Kidney (tissue), 14 donors: ENCODE measurements around the gene SNAP47. TPM values are rescaled to one million over a fixed set of nuclear protein-coding genes. Genes with fewer than 3 reads are reported as not detected.

Experiments used
- DNase-seq, 5 donors: peaks; one replicate each; pipeline ENCODE4 v3.0.0-alpha.2; 2013 to 2020
- FAIRE-seq: peaks from 2 replicates; lab custom pipeline; 2012; peaks lifted over from hg19 to GRCh38; lab: Jason Lieb, UNC
- H3K27ac ChIP-seq, 2 donors: one replicate each; pipeline ENCODE4 v1.7.0; 2013; ENCODE audit warnings: low read depth in 2 of 2, low read length in 2 of 2, inconsistent platforms in 1 of 2
- H3K27me3 ChIP-seq: one replicate; pipeline ENCODE4 v1.7.1; 2013; ENCODE audit warnings: low read length, inconsistent platforms; ENCODE audit not compliant: control insufficient read depth, insufficient read depth
- H3K36me3 ChIP-seq, 3 donors: one replicate each; pipeline versions ENCODE4 v1.7.0 to v1.7.1; 2013; ENCODE audit warnings: low read length in 3 of 3, control low read depth in 1 of 3, inconsistent platforms in 1 of 3; ENCODE audit not compliant: insufficient read depth in 3 of 3, control insufficient read depth in 2 of 3
- H3K4me1 ChIP-seq, 3 donors: one replicate each; pipeline versions ENCODE4 v1.7.0 to v1.7.1; 2013; ENCODE audit warnings: low read length in 3 of 3, inconsistent platforms in 1 of 3, low read depth in 1 of 3; ENCODE audit not compliant: control insufficient read depth in 2 of 3, insufficient read depth in 2 of 3
- H3K4me3 ChIP-seq, 3 donors: one replicate each; pipeline versions ENCODE4 v1.7.0 to v1.8.1; 2013; ENCODE audit warnings: low read length in 3 of 3, control low read depth in 1 of 3, inconsistent platforms in 1 of 3
- H3K9ac ChIP-seq, 3 donors: one replicate each; pipeline versions ENCODE4 v1.7.0 to v1.7.1; 2013; ENCODE audit warnings: low read length in 3 of 3, control low read depth in 1 of 3, inconsistent platforms in 1 of 3
- H3K9me3 ChIP-seq, 3 donors: one replicate each; pipeline versions ENCODE4 v1.7.0 to v1.7.1; 2013; ENCODE audit warnings: low read length in 3 of 3, control low read depth in 1 of 3, inconsistent platforms in 1 of 3; ENCODE audit not compliant: control insufficient read depth in 2 of 3, insufficient read depth in 1 of 3
- intact Hi-C: fragments of 100-400 bp; cut with DNase I; formaldehyde crosslinking; loops from one replicate; pipeline ENCODE4 v1.11.1; 2022
- polyA plus RNA-seq: library from polyadenylated mRNA; stranded (reverse); fragments of 350-450 nt; fragmentation: Illumina TruSeq; extraction: RNeasy Lipid Tissue Mini Kit (QIAGEN cat#74804); gene quantifications from one replicate; pipeline ENCODE4 v1.2.3, GENCODE V29; 2014; ENCODE audit warnings: low read depth, low replicate concordance; ENCODE audit not compliant: insufficient read depth
- total RNA-seq: library from RNA; stranded (reverse); fragmentation: NEBNext Ultra II Directional; extraction: Animal tissue kit (Norgen Biotek cat#: 25700); gene quantifications from one replicate; pipeline ENCODE4 v1.2.1, GENCODE V29; 2021
- TF ChIP-seq, protein P1 (sequence below): IDR thresholded peaks from 3 replicates; pipeline ENCODE4 v1.5.1; 2012; ENCODE audit warnings: mild to moderate bottlenecking, moderate library complexity, borderline replicate concordance; ENCODE audit not compliant: insufficient read depth; ENCODE audit errors: extremely low read depth
- donor health status: control.
- donor health status: control.
- donor health status: control.
- donor health status: control.
- donor health status: control.
- donor health status: DM: yes; HTN: yes; CAD: no.
- donor health status: Normal renal cell carcinoma (clear cell type).

SNAP47 gene
- total and polyA plus RNA-seq, 2 donors from 2014 or later, result 31.6 to 32.4 TPM

DNA sequence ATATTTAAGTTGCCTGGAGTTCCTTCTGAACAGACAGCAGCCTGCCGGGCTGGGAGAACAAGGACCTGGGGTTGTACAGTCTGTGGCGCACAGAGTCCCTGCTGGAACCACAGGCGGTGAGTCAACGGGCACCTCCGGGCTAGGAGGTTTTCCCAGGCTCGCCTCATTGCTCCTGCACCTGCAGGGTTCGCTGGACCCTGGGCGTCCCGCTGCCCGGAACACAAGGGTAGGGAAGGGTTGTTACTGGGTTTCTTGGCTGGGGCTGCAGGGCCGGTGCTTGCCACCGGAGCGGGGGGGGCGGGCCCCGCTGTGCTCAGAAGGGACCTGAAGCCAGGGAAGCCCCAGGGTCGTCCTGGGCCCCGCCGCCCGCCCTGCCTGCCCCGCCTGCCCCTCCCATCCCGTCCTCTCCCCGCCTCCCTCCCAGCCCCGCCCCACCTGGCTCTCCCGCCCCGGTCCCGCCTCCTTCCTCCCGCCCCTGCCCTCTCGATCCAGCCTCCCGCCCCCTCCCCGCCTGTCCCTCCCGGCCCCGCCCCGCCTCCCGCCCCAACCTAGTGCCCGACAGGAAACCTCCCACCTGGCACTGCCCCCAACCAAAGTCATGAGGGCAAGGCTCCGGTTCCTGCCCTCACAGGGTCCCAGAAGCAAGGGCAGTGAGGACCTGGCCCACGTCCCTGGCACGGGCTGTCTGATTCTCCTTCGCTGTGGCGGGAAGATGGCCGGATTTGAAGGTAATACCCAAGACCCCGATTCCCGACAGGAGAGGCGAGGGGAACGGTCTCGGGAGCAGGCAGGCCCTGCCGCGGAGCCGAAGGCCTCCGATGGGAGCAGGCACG is 7.0 kb upstream of the SNAP47 start:
- H3K4me3 ChIP-seq, result peak overlapping the region; percentile 66 to 81 (median 79)
- TF ChIP-seq, protein P1, sequence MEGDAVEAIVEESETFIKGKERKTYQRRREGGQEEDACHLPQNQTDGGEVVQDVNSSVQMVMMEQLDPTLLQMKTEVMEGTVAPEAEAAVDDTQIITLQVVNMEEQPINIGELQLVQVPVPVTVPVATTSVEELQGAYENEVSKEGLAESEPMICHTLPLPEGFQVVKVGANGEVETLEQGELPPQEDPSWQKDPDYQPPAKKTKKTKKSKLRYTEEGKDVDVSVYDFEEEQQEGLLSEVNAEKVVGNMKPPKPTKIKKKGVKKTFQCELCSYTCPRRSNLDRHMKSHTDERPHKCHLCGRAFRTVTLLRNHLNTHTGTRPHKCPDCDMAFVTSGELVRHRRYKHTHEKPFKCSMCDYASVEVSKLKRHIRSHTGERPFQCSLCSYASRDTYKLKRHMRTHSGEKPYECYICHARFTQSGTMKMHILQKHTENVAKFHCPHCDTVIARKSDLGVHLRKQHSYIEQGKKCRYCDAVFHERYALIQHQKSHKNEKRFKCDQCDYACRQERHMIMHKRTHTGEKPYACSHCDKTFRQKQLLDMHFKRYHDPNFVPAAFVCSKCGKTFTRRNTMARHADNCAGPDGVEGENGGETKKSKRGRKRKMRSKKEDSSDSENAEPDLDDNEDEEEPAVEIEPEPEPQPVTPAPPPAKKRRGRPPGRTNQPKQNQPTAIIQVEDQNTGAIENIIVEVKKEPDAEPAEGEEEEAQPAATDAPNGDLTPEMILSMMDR, result no peak
- peaks cover 0 to 22% (median 0%) of the 10 kb centered on the region in 3 donors for H3K4me1 ChIP-seq
- DNase-seq (peak; percentile 86 to 94 (median 88)), FAIRE-seq (no peak)
- peak overlapping the region; percentile 70 to 79 for H3K27ac ChIP-seq
- H3K9ac ChIP-seq, result peak overlapping the region; percentile 44 to 75 (median 61)
- H3K36me3 ChIP-seq, result peaks cover 0 to 4% (median 0%) of the 10 kb centered on the region in 3 donors
- H3K9me3 ChIP-seq, result no peaks in the 10 kb centered on the region
- intact Hi-C loops, result no loop called here
- no peaks in the 10 kb centered on the region for H3K27me3 ChIP-seq

DNA sequence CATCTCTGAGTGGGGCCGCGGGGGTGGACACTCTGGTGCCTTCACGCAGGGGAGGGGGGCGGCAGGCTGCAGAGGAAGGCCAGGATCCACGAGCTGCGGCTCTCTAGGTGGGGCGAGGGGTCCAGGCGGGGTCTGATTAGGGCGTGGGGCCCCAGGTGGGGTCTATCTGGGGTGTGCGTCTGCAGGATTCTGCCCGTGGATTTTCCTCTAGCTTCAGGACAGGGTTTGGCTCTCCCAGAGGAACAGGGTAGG is 6.4 kb upstream of the SNAP47 start:
- H3K9ac ChIP-seq, result peak overlapping the region; percentile 44 to 75 (median 61)
- H3K36me3 ChIP-seq, result peaks cover 0 to 4% (median 0%) of the 10 kb centered on the region in 3 donors
- H3K27me3 ChIP-seq, result no peaks in the 10 kb centered on the region
- intact Hi-C loops, result no loop called here
- H3K9me3 ChIP-seq, result no peaks in the 10 kb centered on the region
- FAIRE-seq (no peak), DNase-seq (no peak)
- TF ChIP-seq, protein P1, result no peak
- peak overlapping the region; percentile 63 to 79 for H3K27ac ChIP-seq
- H3K4me1 ChIP-seq, result peaks cover 0 to 26% (median 0%) of the 10 kb centered on the region in 3 donors
- peak overlapping the region; percentile 66 to 81 (median 79) for H3K4me3 ChIP-seq

DNA sequence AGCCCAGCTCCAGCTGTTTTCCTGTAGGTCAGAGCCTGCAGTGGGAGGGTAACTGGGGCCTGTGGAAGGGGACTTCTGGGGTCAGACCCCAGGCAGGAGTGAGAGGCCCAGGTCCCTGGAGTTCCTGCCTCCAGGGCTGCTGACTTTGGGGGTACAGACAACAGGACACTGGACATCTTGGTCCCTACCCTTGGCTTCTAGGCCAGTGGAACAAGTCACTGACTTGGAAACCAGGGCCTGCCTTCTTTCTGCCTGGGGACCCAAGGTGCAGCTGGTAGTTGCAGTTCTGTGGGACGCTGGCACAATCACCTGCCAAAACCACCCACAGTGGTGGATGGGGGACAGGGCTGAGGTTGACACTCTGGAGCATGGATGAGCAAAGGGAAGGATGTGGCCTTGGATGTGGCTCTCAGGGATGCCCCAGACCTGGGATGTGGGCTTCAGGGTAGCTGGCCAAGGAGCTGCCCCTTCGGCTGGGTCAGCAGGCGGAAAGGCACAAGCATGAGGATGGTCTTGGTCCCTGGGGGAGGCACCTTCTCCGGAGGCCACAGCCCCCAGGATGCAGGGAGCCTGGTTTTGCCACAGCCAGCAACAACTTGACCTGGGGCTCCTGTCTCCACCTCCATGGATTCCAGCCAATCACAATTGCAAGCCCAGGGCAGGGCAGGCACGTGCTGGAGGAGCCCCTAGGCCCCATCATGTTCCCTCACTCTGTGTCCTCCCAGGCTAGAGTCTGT is 5.9 kb upstream of the SNAP47 start:
- H3K36me3 ChIP-seq, result peaks cover 0 to 4% (median 0%) of the 10 kb centered on the region in 3 donors
- no peak for FAIRE-seq
- intact Hi-C loops, result no loop called here
- TF ChIP-seq, protein P1, result no peak
- peak overlapping the region; percentile 63 to 79 for H3K27ac ChIP-seq
- no peaks in the 10 kb centered on the region for H3K27me3 ChIP-seq
- H3K4me1 ChIP-seq, result peaks cover 0 to 30% (median 0%) of the 10 kb centered on the region in 3 donors
- H3K9ac ChIP-seq, result peak overlapping the region in 1 of 3 donors; percentile 75
- peak overlapping the region in 2 of 3 donors; percentile 79 to 81 for H3K4me3 ChIP-seq
- no peaks in the 10 kb centered on the region for H3K9me3 ChIP-seq
- DNase-seq, result peak in 1 of 5 donors; percentile 63
